RWPE1 (cell line): ENCODE data around the gene F2RL1.
A peak's percentile ranks its signal among the peaks of the same experiment; 100 is the strongest.
"Not testable (repeated sequence)": the region's sequence is repeated elsewhere in the genome, so short reads cannot be mapped to it uniquely, and the experiment has no call there.

Experiments
- CTCF ChIA-PET: fragments of 350-600 bp; sonication (Branson Sonifier 250); formaldehyde crosslinking; extraction: SDS; loops from one replicate; lab custom pipeline; 2021; lab: Yijun Ruan, JAX
- POLR2A ChIA-PET: fragments of 400-600 bp; formaldehyde crosslinking; extraction: SDS; loops from one replicate; lab custom pipeline; 2020; ENCODE audit warnings: antibody characterized with exemption; ENCODE audit not compliant: low non-redundant PET; lab: Yijun Ruan, JAX
- DNase-seq: peaks from one replicate; pipeline ENCODE4 v3.0.0; 2012; ENCODE audit warnings: low spot score
- H3K27ac ChIP-seq: fragments of 450-650 bp; 2 replicates; pipeline ENCODE4 v1.5.1; 2017
- CTCF ChIP-seq: fragments of 450-650 bp; conservative IDR thresholded peaks from 2 replicates; pipeline ENCODE4 v1.5.1; 2017; ENCODE audit warnings: low read depth, mild to moderate bottlenecking

Gene F2RL1

GRCh38 chr5:76782444-76782843, 36.4 kb upstream of the F2RL1 start:
- no peak for TF ChIP-seq CTCF
- DNase-seq, result no peak
- ChIA-PET POLR2A (no interaction called here), CTCF (no interaction called here)
- no peak overlapping the region for H3K27ac ChIP-seq

- CTCF ChIA-PET, result interaction anchor here (0.6 to 0.7 kb wide), 3 partner anchors 13 to 715 kb away, joined by 3 to 4 read pairs (median 4); no protein-coding TSS in a partner anchor
- no peak for TF ChIP-seq CTCF
- POLR2A ChIA-PET, result interaction anchor here (0.5 kb wide), 1 partner anchor 193 kb away, joined by 3 read pairs; no protein-coding TSS in a partner anchor
Observed at GRCh38 chr5:76787237-76787636, 31.6 kb upstream of the F2RL1 start.

GRCh38 chr5:76788362-76788761, 30.5 kb upstream of the F2RL1 start:
- no peak for DNase-seq
- ChIA-PET POLR2A (no interaction called here), CTCF (no interaction called here)
- peak overlapping the region; percentile 91 for H3K27ac ChIP-seq
- no peak for TF ChIP-seq CTCF

More at GRCh38 chr5:76787237-76787636, 31.6 kb upstream of the F2RL1 start:
- DNase-seq, result peak; percentile 53
- H3K27ac ChIP-seq, result peak overlapping the region; percentile 91

GRCh38 chr5:76789275-76789674, 29.6 kb upstream of the F2RL1 start:
- peak overlapping the region; percentile 91 for H3K27ac ChIP-seq
- DNase-seq, POLR2A ChIA-PET, CTCF ChIA-PET: not testable (repeated sequence)

GRCh38 chr5:76789991-76790581, 28.7 kb upstream of the F2RL1 start:
- DNase-seq, result no peak
- CTCF ChIA-PET, result interaction anchor here (0.6 to 0.9 kb wide), 4 partner anchors 16 to 599 kb away, joined by 3 to 4 read pairs (median 4); no protein-coding TSS in a partner anchor
- H3K27ac ChIP-seq, result peak overlapping the region; percentile 91
- POLR2A ChIA-PET, result interaction anchor here (0.6 to 1.1 kb wide), 2 partner anchors 24 to 29 kb away, joined by 3 to 4 read pairs; partner anchors contain the start of gene F2RL1
- TF ChIP-seq CTCF, result no peak

GRCh38 chr5:76790632-76791290, 28.1 kb upstream of the F2RL1 start:
- DNase-seq, result peak; percentile 94
- ChIA-PET POLR2A (interaction anchor here (0.6 to 1.1 kb wide), 2 partner anchors 23 to 28 kb away, joined by 3 to 4 read pairs; partner anchors contain the start of gene F2RL1), CTCF (interaction anchor here (0.7 to 0.9 kb wide), 3 partner anchors 17 to 599 kb away, joined by 3 to 4 read pairs (median 4); no protein-coding TSS in a partner anchor)
- TF ChIP-seq CTCF, result no peak
- H3K27ac ChIP-seq, result peak overlapping the region; percentile 75
